ENCODE data around the gene PCDHGA11.

DNA sequence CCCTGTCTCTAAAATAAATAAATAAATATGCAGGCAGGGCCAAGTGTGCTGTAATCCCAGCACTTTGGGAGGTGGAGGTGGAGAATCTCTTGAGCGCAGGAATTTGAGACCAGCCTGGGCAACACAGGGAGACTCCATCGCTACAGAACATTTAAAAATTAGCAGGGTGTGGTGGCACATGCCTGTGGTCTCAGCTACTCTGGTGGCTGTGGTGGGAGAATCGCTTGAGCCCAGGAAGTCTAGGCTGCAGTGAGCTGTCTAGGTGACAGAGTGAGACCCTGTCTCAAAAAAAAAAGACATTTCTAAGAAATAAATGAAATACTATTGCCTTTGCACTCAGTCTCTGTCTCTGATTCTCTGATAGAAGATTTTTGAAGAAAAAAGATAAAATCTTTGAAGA lies 9.3 kb upstream of the PCDHGA11 start:
- no peak for TF ChIP-seq POLR2A (IDR thresholded peaks at IDR 0.05)
- TF ChIP-seq, protein P1, sequence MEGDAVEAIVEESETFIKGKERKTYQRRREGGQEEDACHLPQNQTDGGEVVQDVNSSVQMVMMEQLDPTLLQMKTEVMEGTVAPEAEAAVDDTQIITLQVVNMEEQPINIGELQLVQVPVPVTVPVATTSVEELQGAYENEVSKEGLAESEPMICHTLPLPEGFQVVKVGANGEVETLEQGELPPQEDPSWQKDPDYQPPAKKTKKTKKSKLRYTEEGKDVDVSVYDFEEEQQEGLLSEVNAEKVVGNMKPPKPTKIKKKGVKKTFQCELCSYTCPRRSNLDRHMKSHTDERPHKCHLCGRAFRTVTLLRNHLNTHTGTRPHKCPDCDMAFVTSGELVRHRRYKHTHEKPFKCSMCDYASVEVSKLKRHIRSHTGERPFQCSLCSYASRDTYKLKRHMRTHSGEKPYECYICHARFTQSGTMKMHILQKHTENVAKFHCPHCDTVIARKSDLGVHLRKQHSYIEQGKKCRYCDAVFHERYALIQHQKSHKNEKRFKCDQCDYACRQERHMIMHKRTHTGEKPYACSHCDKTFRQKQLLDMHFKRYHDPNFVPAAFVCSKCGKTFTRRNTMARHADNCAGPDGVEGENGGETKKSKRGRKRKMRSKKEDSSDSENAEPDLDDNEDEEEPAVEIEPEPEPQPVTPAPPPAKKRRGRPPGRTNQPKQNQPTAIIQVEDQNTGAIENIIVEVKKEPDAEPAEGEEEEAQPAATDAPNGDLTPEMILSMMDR (IDR thresholded peaks at IDR 0.05), result no peak
